ENCODE data around the gene DNAJB13. TPM values are rescaled to one million over a fixed set of nuclear protein-coding genes. Genes with fewer than 3 reads are reported as not detected.
A peak's percentile ranks its signal among the peaks of the same experiment; 100 is the strongest.

The DNAJB13 gene
- total RNA-seq, 2 donors from 2014 or later = 0.47 TPM; not detected in 1

- H3K27ac Mint-ChIP-seq = peak overlapping the region; percentile 73 to 75
- H3K36me3 Mint-ChIP-seq = no peaks in the 10 kb centered on the region
- peaks cover 14 to 22% of the 10 kb centered on the region in 2 donors for H3K4me1 Mint-ChIP-seq (ENCODE audit: low read depth in 2 of 2)
- no peak for DNase-seq (ENCODE audit: low spot score)
- H3K27me3 Mint-ChIP-seq = no peaks in the 10 kb centered on the region
- ATAC-seq = no peak
- H3K9me3 Mint-ChIP-seq = no peaks in the 10 kb centered on the region
- H3K4me3 Mint-ChIP-seq = no peak overlapping the region
These were observed 39.9 kb downstream of the DNAJB13 start for GRCh38 chr11:73990730-73991129.

GRCh38 chr11:73991471-73992006 is 40.7 kb downstream of the DNAJB13 start:
- Mint-ChIP-seq H3K4me3 (no peak overlapping the region), H3K27ac (peak overlapping the region; percentile 73 to 75)

GRCh38 chr11:73995247-73995646 is 44.4 kb downstream of the DNAJB13 start:
- peaks cover 38 to 55% of the 10 kb centered on the region in 2 donors for H3K4me1 Mint-ChIP-seq (ENCODE audit: low read depth in 2 of 2)
- no peaks in the 10 kb centered on the region for H3K36me3 Mint-ChIP-seq
- peak overlapping the region; percentile 96 to 98 for H3K27ac Mint-ChIP-seq
- no peak for DNase-seq (ENCODE audit: low spot score)
- H3K27me3 Mint-ChIP-seq = no peaks in the 10 kb centered on the region
- peak overlapping the region; percentile 88 for H3K4me3 Mint-ChIP-seq
- ATAC-seq = peak; percentile 74 to 84
- H3K9me3 Mint-ChIP-seq = no peaks in the 10 kb centered on the region

More at GRCh38 chr11:73991471-73992006, 40.7 kb downstream of the DNAJB13 start:
- peak in 1 of 2 donors; percentile 40 for ATAC-seq
- H3K27me3 Mint-ChIP-seq = no peaks in the 10 kb centered on the region
- no peaks in the 10 kb centered on the region for H3K36me3 Mint-ChIP-seq
- no peak for DNase-seq (ENCODE audit: low spot score)
- peaks cover 20 to 26% of the 10 kb centered on the region in 2 donors for H3K4me1 Mint-ChIP-seq (ENCODE audit: low read depth in 2 of 2)
- no peaks in the 10 kb centered on the region for H3K9me3 Mint-ChIP-seq

DNA sequence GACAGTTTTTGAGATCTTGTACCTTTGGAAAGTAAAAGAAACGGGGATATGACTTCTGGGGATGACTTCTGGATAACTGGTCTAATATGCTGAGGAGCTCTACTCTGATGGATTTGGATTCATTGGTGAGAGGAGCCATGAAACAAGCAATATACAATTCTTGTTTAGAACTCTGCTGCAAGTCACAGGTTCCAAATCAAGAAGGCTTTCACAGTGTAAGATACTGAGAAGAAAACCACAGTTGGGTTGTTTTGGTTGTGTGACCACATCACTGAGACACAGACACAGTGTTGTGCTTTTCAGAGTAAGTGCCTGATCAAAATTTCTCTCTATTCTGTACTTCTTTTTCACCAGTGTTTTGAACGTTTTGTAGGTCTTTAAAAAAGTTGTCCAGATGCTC is 44.9 kb downstream of the DNAJB13 start:
- Mint-ChIP-seq H3K27ac (peak overlapping the region; percentile 96 to 98), H3K36me3 (no peaks in the 10 kb centered on the region), H3K4me1 (ENCODE audit: low read depth in 2 of 2) (peaks cover 42 to 60% of the 10 kb centered on the region in 2 donors), H3K27me3 (no peaks in the 10 kb centered on the region), H3K9me3 (no peaks in the 10 kb centered on the region), H3K4me3 (peak overlapping the region; percentile 88)
- DNase-seq (ENCODE audit: low spot score) = no peak
- ATAC-seq = peak; percentile 58 to 81

GRCh38 chr11:73996161-73996747 is 45.4 kb downstream of the DNAJB13 start:
- H3K9me3 Mint-ChIP-seq = no peaks in the 10 kb centered on the region
- H3K4me1 Mint-ChIP-seq (ENCODE audit: low read depth in 2 of 2) = peaks cover 47 to 65% of the 10 kb centered on the region in 2 donors
- ATAC-seq (no peak), DNase-seq (ENCODE audit: low spot score) (peak; percentile 16)
- no peaks in the 10 kb centered on the region for H3K27me3 Mint-ChIP-seq
- H3K27ac Mint-ChIP-seq = peak overlapping the region; percentile 96 to 98
- H3K4me3 Mint-ChIP-seq = peak overlapping the region; percentile 88
- no peaks in the 10 kb centered on the region for H3K36me3 Mint-ChIP-seq

DNA sequence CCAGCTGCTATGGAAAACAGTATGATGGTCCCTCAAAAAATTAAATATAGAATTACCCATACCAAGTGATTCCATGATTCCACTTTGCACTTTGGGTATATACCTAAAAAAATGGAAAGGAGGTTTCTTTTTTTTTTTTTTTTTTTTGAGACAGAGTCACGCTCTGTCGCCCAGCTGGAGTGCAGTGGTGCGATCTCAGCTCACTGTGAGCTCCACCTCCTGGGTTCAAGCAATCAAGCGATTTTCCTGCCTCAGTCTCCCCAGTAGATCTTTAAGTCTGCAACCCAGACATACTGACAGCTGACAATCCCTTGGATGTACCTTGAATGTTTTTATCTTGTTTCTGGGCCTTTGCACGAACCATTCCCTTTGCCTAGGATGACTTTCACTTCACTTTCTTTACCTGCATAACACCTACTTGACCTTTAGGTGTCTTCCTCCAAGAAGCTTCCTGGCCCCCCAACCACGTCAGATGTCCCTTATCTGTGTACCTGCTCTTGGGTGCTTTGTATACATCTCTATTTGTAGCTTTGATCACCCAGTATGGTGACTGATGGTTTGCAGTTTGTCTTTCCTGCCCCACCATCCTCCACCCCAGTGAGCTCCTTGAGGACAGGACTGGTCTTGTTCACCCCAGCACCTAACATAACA is 46.4 kb downstream of the DNAJB13 start:
- ATAC-seq = no peak
- H3K27ac Mint-ChIP-seq = peak overlapping the region; percentile 95 to 96
- H3K4me3 Mint-ChIP-seq = peak overlapping the region; percentile 61
- no peaks in the 10 kb centered on the region for H3K27me3 Mint-ChIP-seq
- peak; percentile 44 for DNase-seq (ENCODE audit: low spot score)
- no peaks in the 10 kb centered on the region for H3K9me3 Mint-ChIP-seq
- no peaks in the 10 kb centered on the region for H3K36me3 Mint-ChIP-seq
- peaks cover 56 to 75% of the 10 kb centered on the region in 2 donors for H3K4me1 Mint-ChIP-seq (ENCODE audit: low read depth in 2 of 2)

DNA sequence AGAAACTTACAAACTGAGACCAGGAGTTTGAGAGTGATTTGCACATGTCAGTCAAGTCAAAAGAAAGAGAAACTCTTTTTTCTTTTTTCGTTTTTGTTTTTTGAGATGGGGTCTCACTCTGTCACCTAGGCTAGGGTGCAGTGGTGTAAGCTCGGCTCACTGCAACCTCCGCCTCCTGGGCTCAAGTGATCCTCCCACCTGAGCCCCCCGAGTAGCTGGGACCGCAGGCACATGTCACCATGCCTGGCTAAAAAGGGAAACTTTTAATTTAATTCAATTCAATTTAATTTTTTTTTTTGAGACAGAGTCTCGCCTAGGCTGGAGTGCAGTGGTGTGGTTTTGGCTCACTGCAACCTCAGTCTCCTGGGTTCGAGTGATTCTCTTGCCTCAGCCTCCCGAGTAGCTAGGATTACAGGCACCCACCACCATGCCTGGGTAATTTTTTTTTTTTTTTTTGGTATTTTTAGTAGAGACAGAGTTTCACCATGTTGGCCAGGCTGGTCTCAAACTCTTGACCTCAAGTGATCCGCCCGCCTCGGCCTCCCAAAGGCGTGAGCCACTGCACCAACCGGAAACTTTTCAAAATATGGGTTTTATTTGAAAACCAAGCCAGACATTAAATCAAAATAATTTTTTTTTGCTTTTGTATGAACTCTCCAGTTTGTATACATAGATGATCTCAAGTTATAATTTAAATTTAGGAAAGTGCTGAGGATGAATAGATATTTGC is 48.2 kb downstream of the DNAJB13 start:
- Mint-ChIP-seq H3K4me1 (ENCODE audit: low read depth in 2 of 2) (peaks cover 65 to 78% of the 10 kb centered on the region in 2 donors), H3K27ac (peak overlapping the region; percentile 95 to 96), H3K27me3 (no peaks in the 10 kb centered on the region), H3K4me3 (peak overlapping the region; percentile 40), H3K36me3 (no peaks in the 10 kb centered on the region), H3K9me3 (no peaks in the 10 kb centered on the region)
- ATAC-seq (no peak), DNase-seq (ENCODE audit: low spot score) (peak; percentile 6)

DNA sequence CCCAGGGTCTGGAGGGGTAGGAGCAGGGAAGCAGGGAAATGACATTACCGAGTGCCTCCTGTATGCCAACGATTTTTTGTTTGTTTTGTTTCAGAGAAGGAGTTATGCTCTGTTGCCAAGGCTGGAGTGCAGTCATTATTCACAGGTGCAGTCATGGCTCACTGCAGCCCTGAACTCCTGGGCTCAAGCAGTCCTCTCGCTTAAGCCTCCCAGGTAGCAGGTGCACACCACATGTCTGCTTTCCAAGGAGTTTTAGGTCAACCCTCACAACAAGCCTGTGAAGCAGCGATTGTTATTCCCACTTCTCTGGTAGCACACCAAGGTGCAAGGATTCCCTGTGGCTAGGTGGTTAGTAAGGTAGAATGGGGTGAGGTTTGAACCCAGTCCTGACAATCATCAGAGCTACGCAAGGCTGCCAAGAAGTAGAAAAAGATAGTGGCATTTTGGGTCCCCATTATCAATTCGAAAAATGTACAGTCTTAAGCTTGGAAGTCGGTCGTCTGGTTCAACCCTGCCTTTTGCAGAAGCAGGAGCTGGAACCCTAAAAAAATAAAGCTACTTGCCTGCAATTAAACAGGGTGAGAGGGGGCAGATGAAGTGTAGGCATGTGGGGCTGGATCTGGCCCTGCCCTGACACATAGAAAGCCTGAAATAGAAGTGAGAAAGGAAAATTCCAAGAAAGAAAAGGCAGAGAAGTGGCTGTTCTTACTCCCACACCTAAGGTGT is 48.9 kb downstream of the DNAJB13 start:
- DNase-seq (ENCODE audit: low spot score) (peak; percentile 16), ATAC-seq (peak; percentile 41 to 57)
- Mint-ChIP-seq H3K27me3 (no peaks in the 10 kb centered on the region), H3K4me1 (ENCODE audit: low read depth in 2 of 2) (peaks cover 71 to 72% of the 10 kb centered on the region in 2 donors), H3K36me3 (no peaks in the 10 kb centered on the region), H3K9me3 (no peaks in the 10 kb centered on the region), H3K4me3 (peak overlapping the region; percentile 40), H3K27ac (peak overlapping the region; percentile 95 to 96)

GRCh38 chr11:74000307-74001133 is 49.7 kb downstream of the DNAJB13 start:
- H3K4me3 Mint-ChIP-seq = peak overlapping the region; percentile 40
- H3K4me1 Mint-ChIP-seq (ENCODE audit: low read depth in 2 of 2) = peaks cover 72% of the 10 kb centered on the region in 2 donors
- no peaks in the 10 kb centered on the region for H3K27me3 Mint-ChIP-seq
- H3K36me3 Mint-ChIP-seq = no peaks in the 10 kb centered on the region
- no peaks in the 10 kb centered on the region for H3K9me3 Mint-ChIP-seq
- DNase-seq (ENCODE audit: low spot score) (peak; percentile 51), ATAC-seq (peak; percentile 19 to 25)
- peak overlapping the region; percentile 95 to 96 for H3K27ac Mint-ChIP-seq

GRCh38 chr11:74001822-74002286 is 51.0 kb downstream of the DNAJB13 start:
- DNase-seq (ENCODE audit: low spot score) (no peak), ATAC-seq (peak; percentile 9 to 37)
- Mint-ChIP-seq H3K4me3 (peak overlapping the region; percentile 40), H3K4me1 (ENCODE audit: low read depth in 2 of 2) (peaks cover 72% of the 10 kb centered on the region in 2 donors), H3K9me3 (no peaks in the 10 kb centered on the region), H3K27ac (peak overlapping the region; percentile 95 to 96), H3K27me3 (no peaks in the 10 kb centered on the region), H3K36me3 (no peaks in the 10 kb centered on the region)

- no peak for DNase-seq (ENCODE audit: low spot score)
- ATAC-seq = no peak
- peaks cover 62 to 66% of the 10 kb centered on the region in 2 donors for H3K4me1 Mint-ChIP-seq (ENCODE audit: low read depth in 2 of 2)
- H3K27ac Mint-ChIP-seq = peak overlapping the region; percentile 61 to 70
- H3K36me3 Mint-ChIP-seq = no peaks in the 10 kb centered on the region
- H3K4me3 Mint-ChIP-seq = no peak overlapping the region
- H3K9me3 Mint-ChIP-seq = no peaks in the 10 kb centered on the region
- no peaks in the 10 kb centered on the region for H3K27me3 Mint-ChIP-seq
These were observed 52.0 kb downstream of the DNAJB13 start for GRCh38 chr11:74002832-74003231.

DNA sequence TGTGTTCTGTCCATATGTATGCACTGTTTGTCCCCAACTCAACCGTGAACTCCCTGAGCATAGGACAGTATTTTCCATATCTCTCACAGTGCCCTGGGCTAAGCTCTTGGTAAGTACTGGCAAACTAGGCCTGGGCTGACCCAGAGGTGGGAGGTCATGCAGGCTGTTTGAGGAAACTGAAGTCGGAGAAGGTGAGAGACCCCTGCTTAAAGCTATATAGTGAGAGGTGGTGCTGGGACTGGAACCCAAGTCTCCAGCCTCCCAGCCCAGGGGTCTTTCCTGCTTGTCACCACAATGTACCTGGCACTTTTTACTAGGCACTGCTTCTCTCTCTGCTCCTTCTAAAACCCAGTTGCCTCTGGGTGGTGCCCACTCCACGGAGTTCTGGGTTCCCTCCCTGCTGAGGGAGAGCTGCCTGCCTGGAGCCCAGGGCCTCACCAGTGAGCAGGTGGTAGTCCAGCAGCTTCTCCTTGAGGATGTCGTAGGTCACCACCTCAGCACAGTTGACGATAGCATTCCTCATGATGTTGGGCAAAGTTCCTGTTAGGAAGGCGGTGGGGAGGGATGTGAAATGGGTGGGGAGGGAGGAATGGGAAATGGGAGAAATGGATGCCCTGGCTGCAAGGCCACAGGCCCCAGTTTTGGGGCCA is 53.3 kb downstream of the DNAJB13 start:
- Mint-ChIP-seq H3K36me3 (no peaks in the 10 kb centered on the region), H3K9me3 (no peaks in the 10 kb centered on the region), H3K4me3 (peak overlapping the region; percentile 29), H3K27me3 (no peaks in the 10 kb centered on the region), H3K27ac (peak overlapping the region; percentile 61 to 70), H3K4me1 (ENCODE audit: low read depth in 2 of 2) (peaks cover 64 to 70% of the 10 kb centered on the region in 2 donors)
- no peak for DNase-seq (ENCODE audit: low spot score)
- no peak for ATAC-seq
